GM18520 (cell line): ENCODE measurements around the gene NUDT14.

Experiments used
- ATAC-seq: cut with Tn5 transposase; IDR thresholded peaks from one replicate; pipeline ENCODE4 v1.9.1; 2021; ENCODE audit not compliant: unreplicated experiment

The NUDT14 gene

DNA sequence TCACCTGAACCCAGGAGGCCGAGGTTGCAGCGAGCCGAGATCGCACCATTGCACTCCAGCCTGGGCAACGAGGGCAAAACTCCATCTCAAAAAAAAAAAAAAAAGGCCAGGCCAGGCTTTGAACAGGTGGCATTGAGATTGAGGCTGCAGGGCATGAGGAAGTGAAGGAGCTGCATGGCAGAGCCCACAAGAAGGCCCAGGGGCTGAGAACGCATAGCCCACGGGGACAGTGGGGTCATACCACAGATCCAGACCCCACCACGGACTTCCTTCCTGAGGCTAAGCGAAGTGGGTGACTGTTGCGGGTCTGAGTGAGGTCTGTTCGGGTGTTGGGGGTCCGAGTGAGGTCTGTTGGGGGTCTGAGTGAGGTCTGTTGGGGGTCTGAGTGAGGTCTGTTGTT lies 20.3 kb downstream of the NUDT14 start:
- no peak for ATAC-seq

DNA sequence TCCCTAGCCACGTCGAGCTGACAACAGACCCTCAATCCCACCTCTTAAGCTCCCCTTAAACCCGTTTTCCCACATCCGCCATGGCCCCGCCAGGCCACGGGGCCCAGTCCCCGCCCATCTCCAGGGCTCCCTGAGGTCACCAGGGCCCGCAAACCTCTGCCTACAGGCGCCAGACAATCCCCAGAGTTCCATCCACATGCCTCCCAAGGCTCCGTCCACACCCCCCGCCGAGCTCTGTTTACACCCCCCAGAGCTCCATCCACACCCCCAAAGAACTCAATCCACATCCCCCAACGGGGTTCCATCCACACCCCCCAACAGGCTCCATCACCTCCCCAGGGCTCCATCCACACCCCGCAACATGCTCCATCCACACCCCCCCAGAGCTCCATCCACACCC lies 21.8 kb downstream of the NUDT14 start:
- no peak for ATAC-seq

DNA sequence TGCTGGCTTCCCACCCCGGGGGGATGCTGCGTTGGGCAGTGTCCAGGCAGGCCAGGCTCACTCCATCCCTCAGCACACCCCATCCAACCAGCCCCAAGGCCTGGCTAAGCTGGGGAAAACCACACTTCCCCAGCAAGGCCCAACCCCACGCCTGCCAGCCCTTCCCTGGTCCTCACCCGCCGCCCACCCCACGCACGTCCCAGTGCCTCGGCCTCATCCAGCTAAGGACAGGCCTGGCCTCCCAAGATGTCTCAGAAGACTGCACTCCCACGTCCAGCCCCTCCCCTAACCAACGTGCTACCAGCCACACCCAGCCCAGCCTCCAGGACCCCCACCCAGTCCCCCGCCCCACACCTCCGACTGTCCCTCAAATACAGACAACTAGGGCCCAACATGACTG lies 22.3 kb downstream of the NUDT14 start:
- ATAC-seq, result no peak

DNA sequence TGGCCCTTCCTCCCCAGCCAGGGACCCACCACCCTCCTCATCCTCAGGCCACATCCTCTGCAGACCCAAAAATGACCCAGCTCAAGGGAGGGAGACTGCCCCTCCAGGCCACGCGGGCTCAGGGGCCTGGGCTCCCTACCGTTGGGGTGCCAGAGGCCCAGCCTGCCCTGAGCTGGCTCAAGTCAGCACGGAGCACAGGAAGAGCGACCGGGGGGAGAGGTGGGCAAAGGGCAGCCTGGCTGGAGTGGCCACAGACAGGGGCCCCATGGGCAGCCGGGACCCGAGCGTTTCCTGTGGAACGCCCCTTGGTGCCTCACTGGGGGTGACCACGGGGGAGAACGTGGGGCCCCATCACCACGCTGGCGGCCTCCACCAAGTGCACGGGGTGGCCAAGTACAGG lies 23.2 kb downstream of the NUDT14 start:
- ATAC-seq, result no peak

DNA sequence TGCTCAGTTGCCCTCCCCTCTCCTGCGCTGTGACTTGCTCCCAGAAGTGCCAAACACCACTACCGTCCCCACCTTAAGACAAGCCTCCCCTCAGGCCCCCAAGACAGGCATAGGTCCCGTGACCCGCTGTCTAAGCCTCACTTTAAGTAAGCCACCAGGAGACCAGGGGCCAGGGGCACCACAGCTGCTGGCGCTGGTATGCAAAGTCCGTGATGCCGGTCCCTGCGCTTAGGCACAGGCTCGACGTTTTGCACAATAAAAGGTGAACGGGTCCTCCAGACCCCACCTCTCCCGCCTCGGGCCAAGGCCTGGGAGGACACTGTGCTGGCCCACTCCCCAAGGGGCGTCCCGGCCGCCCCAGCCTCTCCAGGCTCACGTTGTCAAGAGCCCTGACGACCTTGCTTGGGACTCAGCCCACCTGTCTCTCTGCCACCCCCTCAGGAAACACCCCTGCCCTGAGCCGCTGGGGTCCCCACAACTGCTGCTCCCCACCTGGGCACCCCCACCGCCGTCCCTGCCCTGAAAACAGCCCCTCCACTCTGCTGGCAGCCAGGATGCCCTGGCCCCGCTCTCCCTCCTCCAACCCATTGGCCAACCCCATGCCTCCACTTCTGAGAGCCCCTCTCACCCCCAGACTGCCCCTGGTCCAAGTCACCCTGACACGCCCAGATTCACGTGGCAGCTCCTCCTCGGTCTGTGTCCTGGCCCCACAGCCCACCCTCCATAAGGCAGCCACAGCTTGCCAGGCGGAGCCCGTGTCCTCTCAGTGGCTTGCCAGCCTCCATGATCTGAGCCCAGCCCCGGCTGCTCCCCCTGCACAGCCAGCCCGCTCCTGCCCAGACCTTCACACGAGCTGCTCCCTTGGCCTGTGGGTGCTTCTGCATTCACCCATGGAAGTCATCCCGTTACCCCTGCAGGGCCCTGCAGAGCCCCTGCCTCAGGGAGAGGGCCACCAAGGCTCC lies 24.4 kb downstream of the NUDT14 start:
- no peak for ATAC-seq

DNA sequence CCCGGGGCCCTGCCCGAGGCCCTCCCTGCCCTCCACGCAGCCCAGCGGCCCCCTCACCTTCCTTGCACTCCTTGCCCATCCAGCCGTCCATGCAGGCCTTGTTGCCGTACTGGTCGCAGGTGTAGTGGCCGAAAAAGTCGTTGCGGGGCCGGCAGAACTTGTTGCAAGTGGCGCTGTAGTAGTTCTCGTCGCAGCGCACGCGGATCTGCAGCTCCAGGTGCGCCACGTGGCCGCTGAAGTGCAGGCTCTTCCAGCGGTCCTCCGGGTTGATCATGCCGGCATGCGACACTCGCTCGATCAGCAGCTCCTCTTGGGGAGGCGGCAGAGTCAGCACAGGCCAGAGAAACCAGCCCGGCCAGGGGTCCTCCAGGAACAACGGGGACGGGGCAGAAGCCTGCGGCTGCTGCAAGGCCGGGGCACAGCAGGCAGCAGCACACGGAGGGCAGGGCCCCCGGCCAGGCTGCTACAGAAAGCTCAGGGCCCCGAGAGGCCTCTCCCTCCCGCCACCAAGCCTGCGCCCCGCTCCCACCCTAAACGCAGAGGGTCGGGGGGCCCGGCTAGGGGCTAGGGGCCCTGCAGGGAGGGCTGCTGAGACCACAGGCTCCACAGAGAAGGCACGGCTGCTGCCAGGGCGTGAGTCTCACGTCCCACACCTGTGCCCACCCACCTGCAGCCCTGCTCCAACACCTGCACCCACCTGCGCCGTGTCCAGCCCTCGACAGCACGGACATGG lies 25.3 kb downstream of the NUDT14 start:
- no peak for ATAC-seq

DNA sequence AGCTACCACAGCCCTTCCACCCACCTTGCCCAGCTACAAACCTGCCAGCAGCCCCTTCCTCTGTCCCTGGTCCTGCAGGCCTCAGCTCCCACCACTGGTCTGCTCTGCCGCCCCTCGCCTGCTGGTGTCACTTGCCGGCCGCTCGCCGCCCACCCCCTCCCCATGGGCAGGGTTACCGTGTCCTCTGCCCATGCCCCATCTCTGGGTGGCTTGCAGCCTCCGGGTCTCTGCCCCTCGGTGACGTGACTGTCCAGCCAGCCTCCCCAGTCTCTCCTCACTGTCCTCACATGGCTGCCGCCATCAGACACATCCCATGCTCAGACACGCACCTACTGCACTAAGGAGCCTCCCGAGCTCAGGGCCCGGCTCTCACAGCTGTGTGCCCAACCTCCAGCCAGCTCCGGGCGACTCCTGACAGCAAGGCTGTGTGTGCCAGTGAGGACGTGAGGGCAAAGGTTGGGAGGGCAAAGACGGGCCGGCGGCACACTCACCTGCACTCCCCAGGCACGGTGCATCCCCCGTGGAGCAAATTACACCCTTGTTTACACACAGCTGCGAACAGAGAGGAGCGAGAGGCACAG lies 26.0 kb downstream of the NUDT14 start:
- no peak for ATAC-seq

DNA sequence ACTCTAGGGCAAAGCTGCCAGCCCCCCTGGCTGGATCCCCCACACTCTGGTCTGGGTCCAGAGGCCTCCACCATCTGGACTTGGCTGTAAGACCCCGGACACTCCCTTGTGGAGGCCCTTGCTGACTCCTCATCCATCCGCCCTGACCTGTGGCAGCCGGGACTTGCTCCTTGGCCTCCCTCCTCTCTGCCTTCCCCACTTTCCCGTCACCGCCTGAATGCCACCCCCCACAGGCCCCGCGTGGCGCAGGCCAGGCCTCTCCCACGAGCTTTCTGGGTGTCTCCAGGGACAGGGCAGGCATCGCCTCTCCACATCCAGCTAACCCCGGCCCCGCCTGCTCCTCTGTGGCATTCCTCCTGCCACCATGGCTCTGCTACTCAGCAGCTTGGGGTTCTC lies 26.6 kb downstream of the NUDT14 start:
- no peak for ATAC-seq

DNA sequence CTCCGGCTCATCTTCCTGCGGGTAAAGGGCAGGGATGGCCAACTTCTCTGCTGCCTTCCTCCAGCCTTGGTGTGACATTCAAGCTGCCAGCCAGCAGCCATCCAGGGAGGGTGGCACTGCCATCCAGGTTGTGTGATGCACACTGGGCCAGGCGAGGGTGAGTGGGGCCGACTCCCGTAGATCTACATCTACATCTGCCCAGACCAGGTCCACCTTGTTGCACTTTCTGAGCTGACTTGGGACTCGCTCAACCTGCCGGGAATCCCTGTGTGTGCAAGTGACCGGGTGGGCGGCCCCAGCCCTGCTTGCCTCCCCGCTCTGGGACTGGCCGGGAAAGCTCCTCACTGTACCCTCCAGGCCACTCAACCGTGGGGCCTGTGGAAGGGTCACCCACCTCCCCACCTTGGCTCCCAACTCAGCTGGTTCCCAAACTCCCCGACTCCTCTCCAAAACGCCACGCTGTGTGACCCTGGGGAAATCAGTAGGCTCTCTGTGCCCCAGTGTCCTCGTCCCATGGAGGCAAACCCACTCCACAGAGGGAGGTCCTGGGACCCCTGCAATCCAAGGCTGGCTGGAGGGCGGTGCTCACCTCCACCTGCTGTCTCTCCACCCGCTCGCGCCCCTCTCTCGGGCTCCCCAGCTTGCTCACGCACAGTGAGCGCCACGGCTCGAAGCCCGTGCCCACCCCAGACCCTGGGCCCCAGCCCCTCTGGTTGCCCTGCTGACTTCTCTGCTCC lies 27.2 kb downstream of the NUDT14 start:
- ATAC-seq, result no peak

DNA sequence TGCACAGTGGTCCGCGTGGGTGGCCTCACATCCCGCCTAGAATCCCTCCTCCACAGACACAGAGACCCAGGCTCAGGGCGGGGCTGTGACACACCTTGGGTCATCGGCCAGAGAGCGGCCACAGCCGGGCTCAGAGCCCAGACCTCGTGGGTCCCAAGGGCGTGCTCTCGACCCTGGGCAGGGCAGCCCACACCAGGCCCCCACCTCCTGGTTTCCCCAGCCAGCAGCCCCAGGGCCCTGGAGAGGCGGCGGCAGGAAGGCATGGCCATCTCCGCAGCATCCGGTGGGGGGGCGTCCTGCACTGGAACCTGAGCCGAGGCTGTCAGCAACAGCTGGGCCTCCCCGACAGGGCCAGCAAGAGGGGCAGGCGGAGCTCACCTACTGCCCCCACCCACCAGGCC lies 27.8 kb downstream of the NUDT14 start:
- no peak for ATAC-seq

DNA sequence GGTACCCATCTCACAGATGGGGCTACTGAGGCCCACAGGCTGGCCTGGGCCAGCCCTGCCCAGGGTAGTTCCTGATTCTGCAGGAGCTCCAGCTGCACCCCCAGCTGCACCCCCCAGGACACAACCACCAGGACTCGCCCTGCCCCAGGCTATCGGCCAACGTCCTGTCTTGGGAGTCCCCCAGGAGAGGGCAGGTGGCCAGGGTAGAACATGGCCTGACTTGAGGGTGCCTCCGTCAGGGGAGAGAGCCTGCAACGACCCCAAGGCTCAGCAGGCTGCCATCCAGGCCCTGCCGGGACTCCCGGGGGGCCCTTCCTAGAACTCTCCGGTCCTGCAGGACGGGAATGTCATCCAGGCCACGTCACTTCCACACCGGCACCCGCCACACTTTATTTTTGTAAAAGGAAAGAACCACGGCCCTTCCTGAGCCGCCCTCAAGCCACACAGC lies 28.3 kb downstream of the NUDT14 start:
- no peak for ATAC-seq

DNA sequence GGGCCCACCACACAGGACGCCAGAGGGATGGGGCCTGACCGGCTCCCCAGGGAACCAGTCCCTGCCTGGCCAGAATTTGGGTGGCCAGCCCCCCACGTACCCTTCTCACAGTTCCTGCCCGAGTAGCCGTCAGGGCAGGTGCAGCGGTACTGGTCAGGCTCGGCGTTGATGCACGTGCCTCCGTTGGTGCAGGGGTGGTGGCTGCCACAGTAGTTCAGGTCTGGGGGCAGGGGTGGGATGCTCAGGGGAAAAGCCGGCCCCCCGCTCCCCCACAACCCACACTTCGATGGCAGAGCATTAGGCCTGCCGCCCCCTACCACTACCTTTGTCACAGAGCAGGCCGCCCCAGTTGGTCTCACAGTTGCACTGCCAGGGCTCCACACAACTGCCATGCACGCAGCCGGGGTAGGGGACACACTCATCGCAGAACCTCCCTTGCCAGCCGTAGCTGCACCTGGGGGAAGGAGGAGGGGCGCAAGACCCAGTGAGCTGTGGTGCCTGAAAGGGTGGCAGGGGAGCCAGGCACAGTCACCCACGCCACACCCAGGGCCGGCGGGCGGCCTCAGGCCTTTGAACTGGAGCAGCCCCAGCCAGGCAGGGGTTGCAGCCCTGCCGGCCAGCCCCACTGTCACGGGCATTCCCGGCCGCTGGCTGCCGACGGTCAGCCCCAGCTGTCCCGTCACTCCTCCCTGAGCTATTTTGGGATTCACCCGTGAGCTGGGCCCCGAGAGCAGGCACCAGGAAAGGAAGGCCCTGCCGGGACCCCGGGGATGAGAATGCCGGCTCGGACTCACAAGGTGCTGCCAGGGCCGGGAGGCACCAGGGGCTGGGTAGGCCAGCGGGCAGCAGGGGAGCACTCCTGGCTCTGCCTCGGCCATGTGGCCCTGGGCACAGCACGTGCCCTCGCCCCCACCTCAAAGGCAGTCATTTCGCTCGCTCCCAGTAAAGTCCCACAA lies 29.0 kb downstream of the NUDT14 start:
- no peak for ATAC-seq

DNA sequence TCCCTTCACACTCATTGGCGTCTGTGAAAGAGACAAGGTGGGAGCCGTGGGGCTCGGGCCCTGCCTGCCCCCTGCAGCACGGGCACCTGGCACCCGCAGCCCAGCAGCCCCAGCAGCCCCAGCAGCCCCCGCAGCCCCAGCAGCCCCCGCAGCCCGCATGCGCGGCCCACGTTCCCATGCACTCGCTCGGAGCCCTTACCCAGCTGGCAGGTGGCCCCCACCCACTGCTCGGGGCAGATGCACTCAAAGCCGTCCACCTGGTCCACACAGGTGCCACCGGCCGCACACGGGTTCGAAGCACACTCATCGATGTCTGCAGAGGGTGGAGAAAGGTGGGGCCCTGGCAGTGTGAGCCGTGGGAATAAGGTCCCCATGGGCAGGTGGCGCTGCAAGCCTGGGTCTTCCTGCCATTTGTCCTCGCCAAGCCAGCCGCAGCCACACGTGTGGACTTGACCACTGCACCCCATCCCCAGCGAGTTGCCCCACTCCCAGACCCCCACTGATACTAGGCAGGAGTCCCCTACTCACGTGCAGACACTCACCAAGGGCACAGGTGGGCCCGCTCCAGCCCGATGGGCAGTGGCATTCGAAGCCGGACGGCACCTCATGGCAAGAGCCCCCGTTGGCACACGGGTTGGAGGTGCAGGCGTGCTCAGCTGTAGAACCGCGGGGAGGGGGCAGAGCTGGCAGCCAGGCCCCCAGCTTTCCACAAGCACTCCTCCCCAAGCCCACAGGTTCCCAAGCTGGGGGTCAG lies 29.9 kb downstream of the NUDT14 start:
- no peak for ATAC-seq

DNA sequence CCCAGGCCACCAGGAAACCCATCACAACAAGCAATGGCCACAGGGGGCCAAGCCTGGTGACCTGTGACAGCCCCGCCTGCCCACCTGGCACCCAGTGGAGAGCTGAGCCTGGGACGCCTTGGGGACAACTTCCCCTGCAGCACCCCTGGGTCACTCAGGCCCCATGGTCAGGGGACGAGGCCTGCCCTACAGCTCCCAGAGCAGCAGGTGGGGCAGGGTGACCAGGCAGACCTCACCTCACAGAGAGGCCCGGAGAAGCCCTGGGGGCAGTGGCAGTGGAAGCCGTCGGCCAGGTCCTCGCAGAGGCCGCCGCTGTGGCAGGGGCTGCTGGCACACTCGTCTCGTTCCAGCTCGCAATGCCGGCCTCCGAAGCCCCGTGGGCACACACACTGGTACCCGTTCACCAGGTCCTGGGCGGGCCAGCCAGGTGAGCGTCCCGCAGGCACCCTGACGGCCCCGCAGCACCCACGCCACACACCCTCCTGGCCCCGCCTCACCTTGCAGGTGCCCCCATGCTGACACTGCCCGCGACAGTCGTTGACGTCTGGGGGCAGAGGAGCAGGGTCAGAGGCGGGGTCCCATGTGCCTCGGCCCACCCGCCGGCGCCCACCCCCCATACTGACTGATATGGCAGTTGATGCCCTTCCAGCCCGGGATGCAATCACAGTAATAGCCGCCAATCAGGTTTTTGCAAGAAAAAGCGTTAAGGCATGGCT lies 30.6 kb downstream of the NUDT14 start:
- no peak for ATAC-seq

DNA sequence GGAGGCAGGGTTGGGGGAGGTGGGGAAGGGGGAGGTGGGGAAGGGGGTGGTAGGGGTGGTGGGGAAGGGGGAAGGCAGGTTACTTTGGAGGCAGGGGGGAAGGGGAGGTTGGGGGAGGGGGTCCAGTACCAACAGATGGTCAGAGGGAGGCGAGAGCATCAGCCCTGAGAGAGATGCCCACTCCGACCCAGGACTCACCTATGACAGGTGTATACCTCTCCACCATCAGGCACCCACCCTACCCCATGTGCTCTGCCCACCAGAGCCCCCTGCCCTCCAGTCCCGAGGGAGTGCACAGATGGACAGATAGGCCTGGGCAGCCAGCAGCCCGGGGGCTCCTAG lies 31.1 kb downstream of the NUDT14 start:
- ATAC-seq, result no peak

DNA sequence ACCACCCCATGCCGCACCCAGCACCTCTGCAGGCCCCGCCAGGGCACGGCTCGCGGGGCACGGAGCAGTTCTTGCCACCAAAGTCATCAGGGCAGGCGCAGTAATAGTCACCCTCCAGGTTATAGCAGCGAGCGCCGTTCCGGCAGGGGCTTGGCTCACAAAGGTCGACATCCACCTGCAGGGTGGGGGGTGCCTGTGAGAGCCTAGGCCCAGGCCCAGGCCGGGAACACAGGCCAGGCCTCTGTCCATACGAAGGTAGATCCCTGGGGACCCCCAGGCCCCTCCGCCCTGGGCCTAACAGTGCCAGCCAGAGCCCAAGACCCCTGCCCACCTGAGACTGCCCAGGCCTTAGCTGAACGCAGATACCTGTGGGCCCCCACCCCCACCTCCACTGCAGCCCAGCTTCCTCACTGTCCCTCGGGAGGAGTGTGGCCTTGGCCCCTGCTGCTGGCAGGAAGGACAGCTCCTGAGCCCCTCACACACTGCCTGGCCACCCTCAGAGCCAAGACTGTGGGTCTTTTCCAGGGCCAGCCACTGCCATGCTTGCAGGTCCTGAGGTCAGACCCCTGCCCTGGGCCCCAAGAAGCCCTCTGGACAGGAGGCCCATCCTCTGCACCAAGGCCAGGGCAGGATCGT lies 31.8 kb downstream of the NUDT14 start:
- no peak for ATAC-seq

DNA sequence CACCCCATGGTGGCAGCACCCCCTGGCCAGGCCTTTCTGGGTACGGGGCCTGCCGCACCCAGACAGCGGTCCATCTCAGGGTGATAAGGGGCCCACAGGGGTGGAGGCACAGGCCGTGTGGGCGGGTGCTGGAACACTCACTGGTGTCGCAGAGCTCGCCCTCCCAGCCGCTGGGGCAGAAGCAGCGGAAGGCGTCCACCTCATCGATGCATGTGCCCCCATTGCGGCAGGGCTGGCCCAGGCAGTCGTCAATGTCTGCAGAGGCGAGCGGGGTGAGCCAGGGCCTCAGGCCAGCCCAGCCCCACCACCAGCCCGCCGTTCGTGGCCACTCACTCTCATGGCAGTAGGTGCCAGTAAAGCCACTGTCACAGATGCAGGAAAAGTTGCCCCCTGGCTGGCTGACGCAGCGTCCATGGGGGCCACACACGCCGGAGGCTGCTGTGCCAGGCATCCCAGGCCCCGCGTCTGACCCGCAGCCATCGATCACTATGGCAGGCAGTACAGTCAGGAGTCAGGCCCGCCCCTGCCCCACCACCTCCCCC lies 32.4 kb downstream of the NUDT14 start:
- no peak for ATAC-seq
